ENCODE results near the gene BAIAP2. TPM values are rescaled to one million over a fixed set of nuclear protein-coding genes. Genes with fewer than 3 reads are reported as not detected.

Gene BAIAP2
- polyA plus RNA-seq: 17.5 and 37.9 TPM in 2 replicates
- polyA minus RNA-seq: 17.5 and 17.8 TPM in 2 replicates

- peak within 1 kb of the TSS; percentile 78 for H3K27ac ChIP-seq (ENCODE audit: low read length)
- H3K9ac ChIP-seq (ENCODE audit: low read length): peak within 1 kb of the TSS; percentile 80
- no peaks in the 10 kb centered on the region for H3K9me2 ChIP-seq (ENCODE audit: insufficient read depth, low read length)
- H3K4me2 ChIP-seq (ENCODE audit: low read length): peak within 1 kb of the TSS; percentile 81
- H2AFZ ChIP-seq (ENCODE audit: low read depth, low read length): peak within 1 kb of the TSS; percentile 25
- H4K20me1 ChIP-seq (ENCODE audit: insufficient read depth): no peaks in the 10 kb centered on the region
- TF ChIP-seq RAD21 (conservative IDR thresholded peaks at IDR 0.05) (peak; percentile 56), EZH2 (IDR thresholded peaks at IDR 0.05; ENCODE audit: borderline replicate concordance, insufficient read depth, low read length, poor library complexity, severe bottlenecking) (no peak), MXI1 (conservative IDR thresholded peaks at IDR 0.05; ENCODE audit: poor library complexity, severe bottlenecking) (no peak), TAF1 (IDR thresholded peaks at IDR 0.05; ENCODE audit: low read depth) (peak; percentile 89), REST (IDR thresholded peaks at IDR 0.05; ENCODE audit: borderline replicate concordance) (peak; percentile 87), CTCF (IDR thresholded peaks at IDR 0.05; ENCODE audit: poor library complexity, severe bottlenecking) (peak; percentile 65), SMC3 (conservative IDR thresholded peaks at IDR 0.05; ENCODE audit: poor library complexity) (peak; percentile 55), POLR2AphosphoS5 (IDR thresholded peaks at IDR 0.05) (peak; percentile 99)
- H3K27me3 ChIP-seq (ENCODE audit: insufficient read depth, low read depth, low read length): no peaks in the 10 kb centered on the region
- H3K9me3 ChIP-seq (ENCODE audit: low read length): no peaks in the 10 kb centered on the region
- H3K79me2 ChIP-seq (replicated peaks; ENCODE audit: insufficient read depth, low read length): peaks cover 58% of the 10 kb centered on the region
- no peaks in the 10 kb centered on the region for H3K36me3 ChIP-seq (ENCODE audit: insufficient read depth, low read length)
- H3K4me3 ChIP-seq (ENCODE audit: low read length): peak within 1 kb of the TSS; percentile 84
- H3F3A ChIP-seq (ENCODE audit: insufficient read depth, low read length, poor library complexity, severe bottlenecking): no peaks in the 10 kb centered on the region
Measured at GRCh38 chr17:81034779-81035520, at the start of gene BAIAP2. BAIAP2 (plus strand) TSS chr17:81035151; CDS start chr17:81035255, 104 bp downstream.

- Histone ChIP-seq H3F3A (ENCODE audit: insufficient read depth, low read length, poor library complexity, severe bottlenecking) (no peaks in the 10 kb centered on the region), H3K4me3 (ENCODE audit: low read length) (no peak overlapping the region), H3K9ac (ENCODE audit: low read length) (no peak overlapping the region), H3K79me2 (replicated peaks; ENCODE audit: insufficient read depth, low read length) (no peaks in the 10 kb centered on the region), H2AFZ (ENCODE audit: low read depth, low read length) (no peak overlapping the region), H3K36me3 (ENCODE audit: insufficient read depth, low read length) (no peaks in the 10 kb centered on the region), H3K27ac (ENCODE audit: low read length) (no peak overlapping the region), H3K27me3 (ENCODE audit: insufficient read depth, low read depth, low read length) (no peaks in the 10 kb centered on the region), H4K20me1 (ENCODE audit: insufficient read depth) (no peaks in the 10 kb centered on the region), H3K4me2 (ENCODE audit: low read length) (no peak overlapping the region), H3K9me3 (ENCODE audit: low read length) (no peaks in the 10 kb centered on the region), H3K9me2 (ENCODE audit: insufficient read depth, low read length) (no peaks in the 10 kb centered on the region)
- TF ChIP-seq CTCF (IDR thresholded peaks at IDR 0.05; ENCODE audit: poor library complexity, severe bottlenecking): no peak
Measured at GRCh38 chr17:80986046-80986445, 48.9 kb upstream of the BAIAP2 start.
